ENCODE data around the gene GTF2H4.
A peak's percentile ranks its signal among the peaks of the same experiment; 100 is the strongest.

The GTF2H4 gene

DNA sequence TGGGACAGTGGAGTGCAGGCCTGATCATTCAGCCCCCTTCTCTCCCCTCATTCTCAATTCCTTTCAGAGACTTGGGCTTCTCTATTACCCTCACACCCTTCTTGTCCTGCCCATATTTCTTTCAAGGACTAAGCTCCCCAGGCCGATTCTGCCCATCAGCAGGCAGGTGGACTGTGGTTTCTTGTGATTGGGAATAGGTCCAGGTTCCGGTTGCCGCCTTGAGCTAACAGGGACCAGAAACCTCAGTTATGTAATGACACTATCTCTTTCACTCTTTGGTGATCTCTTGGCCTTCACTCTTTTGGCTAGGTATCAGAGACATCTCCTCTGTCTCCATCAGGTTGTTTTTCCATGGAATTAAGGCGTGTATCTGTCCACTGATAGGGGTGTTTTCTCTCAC is 39.2 kb downstream of the GTF2H4 start:
- no peak for DNase-seq (ENCODE audit: low read depth)
- H3K4me3 ChIP-seq (ENCODE audit: low read length) = no peak overlapping the region
- no peak for TF ChIP-seq CTCF (IDR thresholded peaks at IDR 0.05; ENCODE audit: insufficient read depth, low read depth, low read length, missing control alignments)

GRCh38 chr6:30948811-30949210 is 40.8 kb downstream of the GTF2H4 start:
- DNase-seq (ENCODE audit: low read depth) = no peak
- TF ChIP-seq CTCF (IDR thresholded peaks at IDR 0.05; ENCODE audit: insufficient read depth, low read depth, low read length, missing control alignments) = no peak

DNA sequence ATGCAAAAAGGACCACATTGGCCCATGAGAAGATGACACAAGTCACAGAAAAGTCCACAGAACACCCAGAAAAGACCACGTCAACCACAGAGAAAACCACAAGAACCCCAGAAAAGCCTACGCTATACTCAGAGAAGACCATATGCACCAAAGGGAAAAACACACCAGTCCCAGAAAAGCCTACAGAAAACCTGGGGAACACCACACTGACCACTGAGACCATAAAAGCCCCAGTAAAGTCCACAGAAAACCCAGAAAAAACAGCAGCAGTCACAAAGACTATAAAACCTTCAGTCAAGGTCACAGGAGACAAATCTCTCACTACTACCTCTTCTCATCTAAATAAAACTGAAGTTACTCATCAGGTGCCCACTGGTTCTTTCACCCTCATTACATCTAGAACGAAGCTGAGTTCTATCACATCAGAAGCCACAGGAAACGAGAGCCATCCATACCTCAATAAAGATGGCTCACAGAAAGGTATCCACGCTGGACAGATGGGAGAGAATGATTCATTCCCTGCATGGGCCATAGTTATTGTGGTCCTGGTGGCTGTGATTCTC is 44.0 kb downstream of the GTF2H4 start:
- no peak for DNase-seq (ENCODE audit: low read depth)
- TF ChIP-seq CTCF (IDR thresholded peaks at IDR 0.05; ENCODE audit: insufficient read depth, low read depth, low read length, missing control alignments) = no peak
- H3K4me3 ChIP-seq (ENCODE audit: low read length) = no peak overlapping the region

More at GRCh38 chr6:30948811-30949210, 40.8 kb downstream of the GTF2H4 start:
- no peak overlapping the region for H3K4me3 ChIP-seq (ENCODE audit: low read length)

- H3K4me3 ChIP-seq (ENCODE audit: low read length) = no peak overlapping the region
- no peak for TF ChIP-seq CTCF (IDR thresholded peaks at IDR 0.05; ENCODE audit: insufficient read depth, low read depth, low read length, missing control alignments)
- peak; percentile 14 for DNase-seq (ENCODE audit: low read depth)
Observed at GRCh38 chr6:30954631-30955366, 46.8 kb downstream of the GTF2H4 start.

GRCh38 chr6:30955367-30956042 is 47.5 kb downstream of the GTF2H4 start:
- DNase-seq (ENCODE audit: low read depth) = no peak
- TF ChIP-seq CTCF (IDR thresholded peaks at IDR 0.05; ENCODE audit: insufficient read depth, low read depth, low read length, missing control alignments) = no peak

GRCh38 chr6:30957716-30958115 is 49.7 kb downstream of the GTF2H4 start:
- no peak overlapping the region for H3K4me3 ChIP-seq (ENCODE audit: low read length)
- DNase-seq (ENCODE audit: low read depth) = no peak
- TF ChIP-seq CTCF (IDR thresholded peaks at IDR 0.05; ENCODE audit: insufficient read depth, low read depth, low read length, missing control alignments) = no peak

More at GRCh38 chr6:30955367-30956042, 47.5 kb downstream of the GTF2H4 start:
- H3K4me3 ChIP-seq (ENCODE audit: low read length) = peak overlapping the region; percentile 15

Data from epithelial cell of esophagus (primary cell).